ENCODE measurements around the gene SLC6A18. TPM values are rescaled to one million over a fixed set of nuclear protein-coding genes. Genes with fewer than 3 reads are reported as not detected.

The SLC6A18 gene
- total and polyA plus RNA-seq, 9 of the 15 experiments (the other 6 are each of a cell fraction or from before 2014, with no cell fraction given) = not detected

DNA sequence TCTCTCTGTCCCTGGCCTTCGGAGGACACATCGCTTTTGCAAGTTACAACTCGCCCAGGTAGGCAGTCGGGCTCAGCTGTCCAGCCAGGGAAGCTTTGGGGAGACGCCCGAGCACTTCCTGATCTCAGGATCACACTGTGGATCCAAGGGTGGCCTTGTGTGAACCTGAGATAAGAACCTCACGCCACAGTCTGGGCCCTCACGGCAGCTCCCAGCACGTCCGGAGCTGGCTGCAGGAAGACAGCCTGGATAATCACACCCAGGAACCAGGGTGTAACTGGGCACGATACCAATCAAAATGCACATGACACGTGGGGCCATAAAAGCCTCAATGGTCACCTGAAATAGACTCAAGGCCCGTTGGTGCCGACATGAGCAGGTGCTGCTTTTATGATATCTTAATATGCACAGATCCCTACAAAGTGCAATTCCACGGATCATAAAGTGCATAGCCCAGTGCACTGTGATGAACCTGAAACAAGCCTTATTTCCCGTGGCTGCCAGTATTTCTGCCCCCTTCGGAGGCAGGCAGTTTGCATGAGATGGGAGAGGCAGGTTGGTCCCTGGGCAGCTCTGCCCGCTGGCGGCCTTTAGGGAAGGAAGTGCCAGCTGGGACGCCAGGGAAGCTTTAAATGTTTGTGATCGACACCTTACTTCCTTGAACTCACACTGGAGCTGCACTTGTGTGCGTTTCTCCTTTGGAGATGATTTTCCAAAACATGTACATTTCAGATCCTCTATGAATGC is 14.5 kb downstream of the SLC6A18 start (continued):
- TF ChIP-seq MCM3 (IDR thresholded peaks at IDR 0.05) (no peak), NBN (IDR thresholded peaks at IDR 0.05; ENCODE audit: low read depth) (no peak), RBM22 (IDR thresholded peaks at IDR 0.05; ENCODE audit: low read depth, low read length, poor library complexity, severe bottlenecking) (no peak), TEAD2 (tag; IDR thresholded peaks at IDR 0.05) (no peak), ZNF668 (CRISPR knock-in tag; IDR thresholded peaks at IDR 0.05) (no peak), ELF1 (tag; IDR thresholded peaks at IDR 0.05) (peak; percentile 73), SMARCA4 (IDR thresholded peaks at IDR 0.05) (no peak), TCF3 (CRISPR knock-in tag; IDR thresholded peaks at IDR 0.05) (peak; percentile 81), ASH1L (IDR thresholded peaks at IDR 0.05; ENCODE audit: borderline replicate concordance, low read depth, partially characterized antibody) (no peak), TAF15 (IDR thresholded peaks at IDR 0.05; ENCODE audit: low read depth, low read length) (no peak), THRAP3 (IDR thresholded peaks at IDR 0.05; ENCODE audit: borderline replicate concordance) (no peak), POU5F1 (IDR thresholded peaks at IDR 0.05; ENCODE audit: borderline replicate concordance, low read depth, low read length, partially characterized antibody) (no peak), NUFIP1 (IDR thresholded peaks at IDR 0.05; ENCODE audit: partially characterized antibody) (no peak), ZNF143 (CRISPR knock-in tag; IDR thresholded peaks at IDR 0.05) (no peak), SAP30 (IDR thresholded peaks at IDR 0.05; ENCODE audit: borderline replicate concordance, insufficient read depth, low read depth, low read length, poor library complexity, severe bottlenecking) (no peak), ZNF780A (CRISPR knock-in tag; IDR thresholded peaks at IDR 0.05) (no peak), HNRNPK (IDR thresholded peaks at IDR 0.05; ENCODE audit: low read depth, low read length, poor library complexity, severe bottlenecking) (no peak), KLF16 (IDR thresholded peaks at IDR 0.05) (no peak), SOX6 (IDR thresholded peaks at IDR 0.05) (peak; percentile 25; the same call in 1 of the 2 replicates)
- TF ChIP-seq, protein P1, sequence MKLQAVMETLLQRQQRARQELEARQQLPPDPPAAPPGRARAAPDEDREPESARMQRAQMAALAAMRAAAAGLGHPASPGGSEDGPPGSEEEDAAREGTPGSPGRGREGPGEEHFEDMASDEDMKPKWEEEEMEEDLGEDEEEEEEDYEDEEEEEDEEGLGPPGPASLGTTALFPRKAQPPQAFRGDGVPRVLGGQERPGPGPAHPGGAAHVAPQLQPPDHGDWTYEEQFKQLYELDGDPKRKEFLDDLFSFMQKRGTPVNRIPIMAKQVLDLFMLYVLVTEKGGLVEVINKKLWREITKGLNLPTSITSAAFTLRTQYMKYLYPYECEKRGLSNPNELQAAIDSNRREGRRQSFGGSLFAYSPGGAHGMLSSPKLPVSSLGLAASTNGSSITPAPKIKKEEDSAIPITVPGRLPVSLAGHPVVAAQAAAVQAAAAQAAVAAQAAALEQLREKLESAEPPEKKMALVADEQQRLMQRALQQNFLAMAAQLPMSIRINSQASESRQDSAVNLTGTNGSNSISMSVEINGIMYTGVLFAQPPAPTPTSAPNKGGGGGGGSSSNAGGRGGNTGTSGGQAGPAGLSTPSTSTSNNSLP (IDR thresholded peaks at IDR 0.05; ENCODE audit: borderline replicate concordance, low read depth, low read length) = no peak
- TF ChIP-seq, protein P2, sequence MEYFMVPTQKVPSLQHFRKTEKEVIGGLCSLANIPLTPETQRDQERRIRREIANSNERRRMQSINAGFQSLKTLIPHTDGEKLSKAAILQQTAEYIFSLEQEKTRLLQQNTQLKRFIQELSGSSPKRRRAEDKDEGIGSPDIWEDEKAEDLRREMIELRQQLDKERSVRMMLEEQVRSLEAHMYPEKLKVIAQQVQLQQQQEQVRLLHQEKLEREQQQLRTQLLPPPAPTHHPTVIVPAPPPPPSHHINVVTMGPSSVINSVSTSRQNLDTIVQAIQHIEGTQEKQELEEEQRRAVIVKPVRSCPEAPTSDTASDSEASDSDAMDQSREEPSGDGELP (CRISPR knock-in tag; IDR thresholded peaks at IDR 0.05; ENCODE audit: borderline replicate concordance) = peak; percentile 66; the same call in 1 of the 2 replicates
- TF ChIP-seq, protein P3, sequence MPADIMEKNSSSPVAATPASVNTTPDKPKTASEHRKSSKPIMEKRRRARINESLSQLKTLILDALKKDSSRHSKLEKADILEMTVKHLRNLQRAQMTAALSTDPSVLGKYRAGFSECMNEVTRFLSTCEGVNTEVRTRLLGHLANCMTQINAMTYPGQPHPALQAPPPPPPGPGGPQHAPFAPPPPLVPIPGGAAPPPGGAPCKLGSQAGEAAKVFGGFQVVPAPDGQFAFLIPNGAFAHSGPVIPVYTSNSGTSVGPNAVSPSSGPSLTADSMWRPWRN (IDR thresholded peaks at IDR 0.05; ENCODE audit: low read depth) = no peak
- TF ChIP-seq, protein P4, sequence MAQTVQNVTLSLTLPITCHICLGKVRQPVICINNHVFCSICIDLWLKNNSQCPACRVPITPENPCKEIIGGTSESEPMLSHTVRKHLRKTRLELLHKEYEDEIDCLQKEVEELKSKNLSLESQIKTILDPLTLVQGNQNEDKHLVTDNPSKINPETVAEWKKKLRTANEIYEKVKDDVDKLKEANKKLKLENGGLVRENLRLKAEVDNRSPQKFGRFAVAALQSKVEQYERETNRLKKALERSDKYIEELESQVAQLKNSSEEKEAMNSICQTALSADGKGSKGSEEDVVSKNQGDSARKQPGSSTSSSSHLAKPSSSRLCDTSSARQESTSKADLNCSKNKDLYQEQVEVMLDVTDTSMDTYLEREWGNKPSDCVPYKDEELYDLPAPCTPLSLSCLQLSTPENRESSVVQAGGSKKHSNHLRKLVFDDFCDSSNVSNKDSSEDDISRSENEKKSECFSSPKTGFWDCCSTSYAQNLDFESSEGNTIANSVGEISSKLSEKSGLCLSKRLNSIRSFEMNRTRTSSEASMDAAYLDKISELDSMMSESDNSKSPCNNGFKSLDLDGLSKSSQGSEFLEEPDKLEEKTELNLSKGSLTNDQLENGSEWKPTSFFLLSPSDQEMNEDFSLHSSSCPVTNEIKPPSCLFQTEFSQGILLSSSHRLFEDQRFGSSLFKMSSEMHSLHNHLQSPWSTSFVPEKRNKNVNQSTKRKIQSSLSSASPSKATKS (CRISPR knock-in tag; IDR thresholded peaks at IDR 0.05) = no peak

All from K562 (cell line).